Epithelial cell of proximal tubule (primary cell): ENCODE data around the gene MAGEE2. TPM values are rescaled to one million over a fixed set of nuclear protein-coding genes. Genes with fewer than 3 reads are reported as not detected.
"Not testable (repeated sequence)": the region's sequence is repeated elsewhere in the genome, so short reads cannot be mapped to it uniquely, and the experiment has no call there.

Source experiments
- DNase-seq: peaks from one replicate; pipeline ENCODE4 v3.0.0-alpha.2; 2011; ENCODE audit warnings: low read depth
- H3K4me3 ChIP-seq: 2 replicates; pipeline ENCODE4 v1.5.1; 2011; ENCODE audit warnings: low read depth, mild to moderate bottlenecking, low read length
- total RNA-seq: library from RNA; depleted of rRNA; stranded (reverse); fragments of >200 nt; gene quantifications from 2 replicates; pipeline ENCODE4 v1.2.3, GENCODE V29; 2015
- TF ChIP-seq, protein P1 (sequence below): conservative IDR thresholded peaks from 2 replicates; pipeline ENCODE4 v1.5.1; 2012; ENCODE audit warnings: low read depth, mild to moderate bottlenecking, low read length

Gene MAGEE2, protein sequence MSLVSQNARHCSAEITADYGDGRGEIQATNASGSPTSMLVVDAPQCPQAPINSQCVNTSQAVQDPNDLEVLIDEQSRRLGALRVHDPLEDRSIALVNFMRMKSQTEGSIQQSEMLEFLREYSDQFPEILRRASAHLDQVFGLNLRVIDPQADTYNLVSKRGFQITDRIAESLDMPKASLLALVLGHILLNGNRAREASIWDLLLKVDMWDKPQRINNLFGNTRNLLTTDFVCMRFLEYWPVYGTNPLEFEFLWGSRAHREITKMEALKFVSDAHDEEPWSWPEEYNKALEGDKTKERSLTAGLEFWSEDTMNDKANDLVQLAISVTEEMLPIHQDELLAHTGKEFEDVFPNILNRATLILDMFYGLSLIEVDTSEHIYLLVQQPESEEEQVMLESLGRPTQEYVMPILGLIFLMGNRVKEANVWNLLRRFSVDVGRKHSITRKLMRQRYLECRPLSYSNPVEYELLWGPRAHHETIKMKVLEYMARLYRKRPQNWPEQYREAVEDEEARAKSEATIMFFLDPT
- not detected in 2 replicates for total RNA-seq

DNA sequence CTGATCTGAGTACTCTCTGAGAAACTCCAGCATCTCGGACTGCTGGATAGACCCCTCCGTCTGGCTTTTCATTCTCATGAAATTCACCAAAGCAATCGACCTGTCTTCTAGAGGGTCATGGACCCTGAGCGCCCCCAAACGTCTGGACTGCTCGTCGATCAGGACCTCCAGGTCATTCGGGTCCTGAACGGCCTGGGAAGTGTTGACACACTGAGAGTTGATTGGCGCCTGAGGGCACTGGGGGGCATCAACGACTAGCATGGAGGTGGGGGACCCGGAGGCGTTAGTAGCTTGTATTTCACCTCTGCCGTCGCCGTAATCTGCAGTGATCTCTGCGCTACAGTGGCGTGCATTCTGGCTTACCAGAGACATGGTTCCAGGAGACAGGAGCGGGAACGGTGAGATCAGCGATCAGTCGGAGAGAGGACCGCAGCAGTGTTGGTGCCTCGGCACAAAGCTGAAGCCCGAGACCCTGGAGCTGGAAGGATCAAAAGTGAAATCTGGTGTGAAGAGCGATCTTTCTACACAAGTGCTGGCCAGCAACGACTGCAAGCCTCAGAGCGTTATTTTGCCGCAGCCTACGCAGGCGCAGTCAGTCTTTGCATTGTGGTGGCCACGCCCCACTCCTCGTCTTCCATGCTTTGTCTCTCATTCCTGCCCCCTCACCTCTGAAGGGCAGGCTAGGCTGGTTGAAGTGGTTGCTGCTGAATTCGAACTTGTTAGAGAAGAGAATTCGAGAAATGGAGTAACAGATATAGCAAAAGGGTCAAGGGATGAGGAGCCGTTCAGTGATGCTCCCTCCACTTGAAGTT lies at the start of gene MAGEE2:
Gene MAGEE2, minus strand, starts transcription at position 575 of the 812 bp plus-strand sequence. Its CDS starts 203 bp downstream, at position 372.
- peak within 1 kb of the TSS; percentile 26 for H3K4me3 ChIP-seq
- no peak for DNase-seq
- TF ChIP-seq, protein P1, sequence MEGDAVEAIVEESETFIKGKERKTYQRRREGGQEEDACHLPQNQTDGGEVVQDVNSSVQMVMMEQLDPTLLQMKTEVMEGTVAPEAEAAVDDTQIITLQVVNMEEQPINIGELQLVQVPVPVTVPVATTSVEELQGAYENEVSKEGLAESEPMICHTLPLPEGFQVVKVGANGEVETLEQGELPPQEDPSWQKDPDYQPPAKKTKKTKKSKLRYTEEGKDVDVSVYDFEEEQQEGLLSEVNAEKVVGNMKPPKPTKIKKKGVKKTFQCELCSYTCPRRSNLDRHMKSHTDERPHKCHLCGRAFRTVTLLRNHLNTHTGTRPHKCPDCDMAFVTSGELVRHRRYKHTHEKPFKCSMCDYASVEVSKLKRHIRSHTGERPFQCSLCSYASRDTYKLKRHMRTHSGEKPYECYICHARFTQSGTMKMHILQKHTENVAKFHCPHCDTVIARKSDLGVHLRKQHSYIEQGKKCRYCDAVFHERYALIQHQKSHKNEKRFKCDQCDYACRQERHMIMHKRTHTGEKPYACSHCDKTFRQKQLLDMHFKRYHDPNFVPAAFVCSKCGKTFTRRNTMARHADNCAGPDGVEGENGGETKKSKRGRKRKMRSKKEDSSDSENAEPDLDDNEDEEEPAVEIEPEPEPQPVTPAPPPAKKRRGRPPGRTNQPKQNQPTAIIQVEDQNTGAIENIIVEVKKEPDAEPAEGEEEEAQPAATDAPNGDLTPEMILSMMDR: no peak

DNA sequence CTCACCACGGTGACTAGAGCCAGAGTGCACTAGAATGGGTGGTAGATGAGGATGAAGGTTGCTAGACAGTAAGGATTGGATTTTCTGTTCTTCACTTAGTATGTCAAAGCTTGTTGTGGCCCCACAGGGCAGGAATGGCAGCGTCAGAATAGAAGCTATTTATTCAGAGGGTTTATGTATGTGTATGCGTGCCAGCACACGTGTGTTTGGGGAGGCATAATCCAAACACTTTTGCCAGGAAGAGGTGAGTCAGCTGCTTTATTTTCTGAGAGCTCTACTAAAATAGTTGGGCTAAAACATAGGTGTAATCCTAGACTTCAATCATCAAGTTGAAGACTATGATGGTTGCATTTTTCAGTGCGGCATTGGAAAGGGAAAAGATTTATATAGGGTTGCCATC lies 1.2 kb upstream of the MAGEE2 start:
- TF ChIP-seq, protein P1: no peak
- DNase-seq: no peak
- H3K4me3 ChIP-seq: no peak overlapping the region

DNA sequence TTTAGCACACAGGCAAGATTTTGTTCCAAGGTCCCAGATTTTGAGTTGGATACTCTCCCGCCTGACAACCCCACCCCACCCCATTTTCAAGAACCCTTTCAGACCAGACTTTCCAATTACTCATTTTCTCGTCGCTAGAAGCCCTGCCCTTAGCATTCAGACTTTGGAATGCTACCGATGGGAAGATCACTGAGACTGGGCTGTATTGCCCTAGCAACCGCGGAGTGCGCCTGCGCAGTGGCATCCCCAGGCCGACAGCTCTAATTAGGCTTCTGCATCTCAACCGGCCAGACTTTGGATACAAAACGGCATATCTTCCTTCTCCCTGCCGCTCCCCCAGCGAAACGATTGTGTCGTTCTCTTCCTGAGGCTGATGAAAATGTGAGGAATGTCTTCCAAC lies 3.4 kb downstream of the MAGEE2 start:
- DNase-seq: no peak
- no peak overlapping the region for H3K4me3 ChIP-seq
- TF ChIP-seq, protein P1: no peak

DNA sequence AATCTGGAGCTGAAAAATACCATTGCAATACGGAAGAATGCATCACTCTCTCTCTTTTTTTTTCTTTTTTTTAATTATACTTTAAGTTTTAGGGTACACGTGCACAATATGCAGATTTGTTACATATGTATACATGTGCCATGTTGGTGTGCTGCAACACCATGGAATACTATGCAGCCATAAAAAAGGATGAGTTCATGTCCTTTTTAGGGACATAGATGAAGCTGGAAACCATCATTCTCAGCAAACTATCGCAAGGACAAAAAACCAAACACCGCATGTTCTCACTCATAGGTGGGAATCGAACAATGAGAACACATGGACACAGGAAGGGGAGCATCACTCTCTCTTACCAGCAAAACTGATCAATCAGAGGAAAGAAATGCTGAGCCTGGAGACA lies 17.0 kb downstream of the MAGEE2 start:
- DNase-seq, H3K4me3 ChIP-seq: not testable (repeated sequence)

DNA sequence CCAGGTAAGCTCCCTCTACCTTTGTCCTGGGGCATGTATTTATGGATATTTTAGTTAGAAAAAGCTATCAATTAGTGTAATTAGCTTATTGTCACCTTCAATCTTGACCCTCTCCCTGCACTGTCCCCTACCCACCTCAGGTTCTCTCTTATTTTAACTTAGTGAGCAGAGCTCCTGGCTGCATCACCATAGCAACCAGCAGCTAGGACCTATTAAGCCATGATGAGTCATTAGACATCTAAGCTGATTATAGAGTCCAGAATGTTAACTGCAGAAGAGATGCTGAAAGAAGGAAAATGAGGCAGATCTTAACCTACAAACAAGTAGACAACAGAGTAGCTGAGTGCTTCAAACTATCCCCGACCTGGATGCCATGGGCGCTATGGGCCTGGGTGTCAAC lies 36.6 kb downstream of the MAGEE2 start:
- no peak for DNase-seq
- TF ChIP-seq, protein P1: no peak
- H3K4me3 ChIP-seq: no peak overlapping the region

DNA sequence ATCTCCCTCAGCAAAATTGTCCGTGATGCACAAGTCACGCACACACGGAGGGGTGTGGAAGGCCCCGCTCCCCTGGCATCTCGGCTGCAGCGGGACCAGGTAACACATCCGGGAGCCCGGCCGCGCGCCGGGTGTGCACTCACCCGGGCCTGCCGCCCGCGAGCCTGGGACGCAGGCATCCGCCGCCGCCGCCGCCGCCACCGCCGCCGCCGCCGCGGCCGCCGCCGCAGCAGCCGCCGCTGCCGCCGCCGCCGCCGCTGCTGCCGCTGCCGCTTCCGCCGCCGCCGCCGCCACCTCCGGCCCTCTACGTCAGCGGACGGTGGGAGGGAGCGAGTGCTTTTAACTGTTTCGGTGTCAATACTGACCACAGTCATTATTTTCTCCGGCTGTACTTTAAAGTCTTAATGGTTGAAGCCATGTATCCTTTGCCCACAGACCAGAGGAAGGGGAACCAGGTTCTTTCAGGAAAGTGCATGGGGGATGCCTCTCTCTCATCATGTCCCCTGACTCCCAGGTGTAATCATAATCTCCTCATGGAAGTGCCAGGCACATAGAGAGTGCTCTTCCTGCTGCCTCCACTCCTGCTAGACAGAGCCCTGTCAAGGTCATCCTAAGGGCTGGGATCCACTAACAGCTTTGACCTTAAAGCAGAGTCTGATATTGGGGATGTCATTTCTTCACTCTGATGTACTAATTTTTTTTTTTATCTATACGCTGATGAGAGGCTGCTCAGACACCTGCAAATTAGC lies 38.0 kb downstream of the MAGEE2 start:
- peak overlapping the region; percentile 62 for H3K4me3 ChIP-seq
- TF ChIP-seq, protein P1: no peak
- DNase-seq: no peak
